Transverse colon (tissue), 4 donors: ENCODE measurements around the gene SPON2. TPM values are rescaled to one million over a fixed set of nuclear protein-coding genes. Genes with fewer than 3 reads are reported as not detected.

Experiments used
- DNase-seq: peaks from one replicate; pipeline ENCODE4 v3.0.0-alpha.2; 2019
- H3K27ac ChIP-seq, 4 donors: fragments of 200-600 bp; sonication (generic); 2 replicates each; pipeline ENCODE4 v1.5.1; 2016 to 2018; ENCODE audit warnings: inconsistent platforms in 4 of 4
- H3K27me3 ChIP-seq: fragments of 200-600 bp; sonication (generic); 2 replicates; pipeline ENCODE4 v1.5.1; 2017; ENCODE audit warnings: inconsistent platforms
- H3K36me3 ChIP-seq, 4 donors: fragments of 200-600 bp; sonication (generic); 2 replicates each; pipeline ENCODE4 v1.5.1; 2017 to 2019; ENCODE audit warnings: inconsistent platforms in 4 of 4
- H3K4me1 ChIP-seq, 4 donors: fragments of 200-600 bp; sonication (generic); 2 replicates each; pipeline ENCODE4 v1.5.1; 2017 to 2020; ENCODE audit warnings: inconsistent platforms in 4 of 4
- H3K4me3 ChIP-seq, 4 donors: fragments of 200-600 bp; sonication (generic); 1 replicate in 1 of 4; 2 replicates in 3 of 4; pipeline versions ENCODE4 v1.5.1 to v1.6.1; 2017 to 2019; ENCODE audit warnings: inconsistent platforms in 4 of 4
- H3K9me3 ChIP-seq, 2 donors: fragments of 200-600 bp; sonication (generic); 2 replicates each; pipeline ENCODE4 v1.5.1; 2017 to 2019; ENCODE audit warnings: inconsistent platforms in 2 of 2
- EP300 ChIP-seq: sonication (generic); formaldehyde crosslinking; IDR thresholded peaks from one replicate; pipeline ENCODE4 v1.6.1; 2017; ENCODE audit warnings: antibody characterized with exemption, low read depth
- POLR2A ChIP-seq: fragments of 450-650 bp; IDR thresholded peaks from one replicate; pipeline ENCODE4 v1.6.1; 2016; ENCODE audit warnings: antibody characterized with exemption, mild to moderate bottlenecking, moderate library complexity
- POLR2AphosphoS5 ChIP-seq, 3 donors: sonication (generic); formaldehyde crosslinking; IDR thresholded peaks; one replicate each; pipeline ENCODE4 v1.6.1; 2016; ENCODE audit warnings: antibody characterized with exemption in 3 of 3
- WGBS, 2 donors: methylation state at CpG; one replicate each; pipeline ENCODE4 v1.1.5; 2018; ENCODE audit warnings: low coverage in 1 of 2; 5-methylcytosine and 5-hydroxymethylcytosine counted together
- in situ Hi-C, 4 donors: fragments of 200-750 bp; cut with MboI; loops; one replicate each; pipeline versions ENCODE4 v1.15.0 to v1.15.1; 2017; ENCODE audit warnings: low sequenced_read_pairs in 3 of 4, low pct_ligation_motif_present in 1 of 4, low pct_unique_long_range_greater_than_20kb in 1 of 4
- intact Hi-C: fragments of 100-400 bp; cut with DNase I; formaldehyde crosslinking; loops from one replicate; pipeline ENCODE4 v1.15.1; 2023; ENCODE audit warnings: low total_unique reads
- total RNA-seq, 4 donors: library from RNA; depleted of rRNA; stranded (reverse); fragments of >200 nt; gene quantifications; one replicate each; pipeline ENCODE4 v1.1.0, GENCODE V29; 2016
- TF ChIP-seq, protein P1 (sequence below), 5 experiments: fragments of 200-600 bp in 3 of 5; fragments of 450-650 bp in 2 of 5; sonication (generic) in 3 of 5; IDR thresholded peaks; 1 replicate in 2 of 5; 2 replicates in 3 of 5; pipeline ENCODE4 v1.5.1; 2016 to 2017; ENCODE audit warnings: antibody characterized with exemption in 5 of 5, inconsistent platforms in 3 of 5, mild to moderate bottlenecking in 2 of 5, moderate library complexity in 1 of 5

SPON2 gene
- total RNA-seq, 4 donors from 2014 or later = 45.4 to 127 (median 53.1) TPM

DNA sequence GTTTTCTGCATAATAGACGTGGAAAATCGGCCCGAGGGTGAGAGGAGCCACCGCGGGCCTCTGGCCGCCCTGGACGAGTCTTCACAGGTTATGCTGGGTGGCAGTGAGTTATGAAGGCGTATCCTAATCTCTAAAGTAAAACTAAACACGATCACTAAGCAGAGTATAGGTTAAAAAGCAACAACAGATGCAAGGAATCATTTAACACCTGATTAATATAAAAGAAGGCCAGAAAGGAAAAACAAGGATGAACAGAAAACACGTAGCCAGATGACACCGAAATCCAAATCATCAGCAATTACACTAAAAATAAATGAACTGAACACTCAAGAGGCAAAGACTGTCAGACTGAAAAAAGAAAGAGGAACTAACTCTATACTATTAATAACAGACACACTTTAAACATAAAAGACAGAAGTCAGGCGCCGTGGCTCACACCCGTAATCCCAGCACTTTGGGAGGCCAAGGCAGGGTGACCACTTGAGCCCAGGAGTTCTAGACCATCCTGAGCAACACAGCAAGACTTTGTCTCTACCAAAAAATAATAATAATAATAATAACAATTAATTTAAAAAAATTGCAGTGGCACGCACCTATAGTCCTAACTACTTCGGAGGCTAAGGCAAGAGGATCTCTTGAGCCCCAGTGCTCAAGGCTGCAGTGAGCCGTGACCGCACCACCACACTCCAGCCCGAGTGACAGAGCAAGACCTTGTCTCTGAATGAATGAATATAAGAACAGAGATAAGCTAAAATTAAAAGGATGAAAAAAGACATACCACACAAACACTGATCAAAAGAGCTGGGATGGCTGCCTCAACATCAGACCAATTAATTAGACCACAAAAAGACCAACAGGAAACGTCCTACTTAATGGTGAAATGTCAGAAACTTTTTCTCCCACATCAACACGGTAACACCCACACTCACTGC lies 46.5 kb upstream of the SPON2 start:
- peak; percentile 40 for DNase-seq
- in situ Hi-C loops = no loop called here
- Histone ChIP-seq H3K27me3 (no peaks in the 10 kb centered on the region), H3K4me1 (peaks cover 0 to 9% (median 5%) of the 10 kb centered on the region in 4 donors), H3K27ac (peak overlapping the region in 3 of 4 donors; percentile 28 to 57 (median 40)), H3K9me3 (no peaks in the 10 kb centered on the region), H3K36me3 (peaks cover 0 to 26% (median 4%) of the 10 kb centered on the region in 4 donors), H3K4me3 (no peak overlapping the region)
- 62 to 77% methylated on average over 20 to 21 of the region's 21 CpGs for WGBS, 2 donors
- TF ChIP-seq POLR2AphosphoS5 (IDR thresholded peaks at IDR 0.05) (no peak), POLR2A (no peak), EP300 (no peak)
- TF ChIP-seq, protein P1, sequence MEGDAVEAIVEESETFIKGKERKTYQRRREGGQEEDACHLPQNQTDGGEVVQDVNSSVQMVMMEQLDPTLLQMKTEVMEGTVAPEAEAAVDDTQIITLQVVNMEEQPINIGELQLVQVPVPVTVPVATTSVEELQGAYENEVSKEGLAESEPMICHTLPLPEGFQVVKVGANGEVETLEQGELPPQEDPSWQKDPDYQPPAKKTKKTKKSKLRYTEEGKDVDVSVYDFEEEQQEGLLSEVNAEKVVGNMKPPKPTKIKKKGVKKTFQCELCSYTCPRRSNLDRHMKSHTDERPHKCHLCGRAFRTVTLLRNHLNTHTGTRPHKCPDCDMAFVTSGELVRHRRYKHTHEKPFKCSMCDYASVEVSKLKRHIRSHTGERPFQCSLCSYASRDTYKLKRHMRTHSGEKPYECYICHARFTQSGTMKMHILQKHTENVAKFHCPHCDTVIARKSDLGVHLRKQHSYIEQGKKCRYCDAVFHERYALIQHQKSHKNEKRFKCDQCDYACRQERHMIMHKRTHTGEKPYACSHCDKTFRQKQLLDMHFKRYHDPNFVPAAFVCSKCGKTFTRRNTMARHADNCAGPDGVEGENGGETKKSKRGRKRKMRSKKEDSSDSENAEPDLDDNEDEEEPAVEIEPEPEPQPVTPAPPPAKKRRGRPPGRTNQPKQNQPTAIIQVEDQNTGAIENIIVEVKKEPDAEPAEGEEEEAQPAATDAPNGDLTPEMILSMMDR (IDR thresholded peaks at IDR 0.05) = no peak
- intact Hi-C loops = no loop called here

- no peaks in the 10 kb centered on the region for H3K27me3 ChIP-seq
- intact Hi-C loops (no loop called here), in situ Hi-C loops (no loop called here)
- H3K36me3 ChIP-seq = peaks cover 0 to 23% (median 6%) of the 10 kb centered on the region in 4 donors
- no peaks in the 10 kb centered on the region for H3K9me3 ChIP-seq
- DNase-seq = no peak
- peak overlapping the region; percentile 41 to 73 (median 55) for H3K27ac ChIP-seq
- no peak overlapping the region for H3K4me3 ChIP-seq
- H3K4me1 ChIP-seq = peaks cover 0 to 10% (median 5%) of the 10 kb centered on the region in 4 donors
- TF ChIP-seq EP300 = no peak
- TF ChIP-seq POLR2AphosphoS5 (IDR thresholded peaks at IDR 0.05) = no peak
- TF ChIP-seq POLR2A = no peak
- TF ChIP-seq, protein P1 (IDR thresholded peaks at IDR 0.05) = no peak
- 95% methylated on average over 27 of the region's 27 CpGs; no CpG with 5 or more reads in 1 of the 2 donors for WGBS, 2 donors
Measured at GRCh38 chr4:1217366-1217765, 45.0 kb upstream of the SPON2 start.

DNA sequence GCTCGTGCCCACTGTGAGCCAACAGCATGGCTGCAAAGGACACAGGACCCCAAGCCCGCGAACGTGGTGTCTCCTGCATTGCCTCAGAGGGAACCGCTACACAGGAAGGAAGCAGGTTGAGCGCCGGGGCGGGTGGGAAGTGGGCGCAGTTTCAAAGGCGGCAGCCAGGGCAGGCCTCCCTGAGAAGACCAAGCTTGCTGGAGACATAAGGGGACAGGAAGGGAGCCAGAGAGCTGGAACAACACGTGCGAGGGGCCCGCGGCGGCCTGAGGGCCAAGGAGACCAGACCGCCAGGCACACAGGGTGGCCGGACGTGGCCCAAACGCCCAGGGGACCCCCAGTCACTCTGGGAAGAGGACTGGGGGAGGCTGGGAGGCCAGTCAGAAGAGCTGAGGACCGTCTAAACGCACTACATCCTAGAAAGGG lies 44.5 kb upstream of the SPON2 start:
- H3K27ac ChIP-seq = peak overlapping the region; percentile 41 to 73 (median 55)
- H3K27me3 ChIP-seq = no peaks in the 10 kb centered on the region
- H3K9me3 ChIP-seq = no peaks in the 10 kb centered on the region
- peaks cover 0 to 23% (median 6%) of the 10 kb centered on the region in 4 donors for H3K36me3 ChIP-seq
- H3K4me1 ChIP-seq = peaks cover 4 to 15% (median 5%) of the 10 kb centered on the region in 4 donors
- WGBS, 2 donors = 69 to 100% methylated on average over 2 to 21 of the region's 21 CpGs
- intact Hi-C loops = no loop called here
- no peak for TF ChIP-seq EP300
- no peak for TF ChIP-seq POLR2A
- TF ChIP-seq, protein P1 (IDR thresholded peaks at IDR 0.05) = no peak
- TF ChIP-seq POLR2AphosphoS5 (IDR thresholded peaks at IDR 0.05) = no peak
- H3K4me3 ChIP-seq = no peak overlapping the region
- in situ Hi-C loops = no loop called here
- DNase-seq = peak; percentile 63

DNA sequence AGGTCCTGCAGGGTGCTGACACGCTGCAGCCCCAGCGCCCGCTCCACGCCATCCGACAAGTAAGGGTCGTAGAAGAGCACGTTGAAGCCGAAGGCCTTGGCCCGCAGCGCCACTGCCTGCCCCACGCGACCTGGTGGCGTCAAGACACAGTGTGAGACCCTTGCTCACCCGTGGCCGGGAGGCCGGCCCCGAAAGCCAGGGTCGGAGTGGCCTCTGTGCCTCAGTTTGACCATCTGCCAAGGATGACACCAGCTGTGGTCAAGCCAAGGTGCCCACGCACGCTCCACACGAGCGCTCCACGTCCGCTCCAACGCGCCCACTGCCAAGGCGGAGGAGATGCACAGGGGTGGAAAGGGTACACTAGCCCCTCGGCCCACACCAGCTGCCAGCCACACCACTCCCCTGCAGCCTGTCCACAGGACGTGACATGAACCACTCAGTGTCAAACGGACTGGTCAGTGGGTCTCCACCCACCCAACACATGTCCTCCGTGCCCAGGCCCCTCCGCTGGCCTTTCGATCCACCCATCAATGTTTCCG lies 43.8 kb upstream of the SPON2 start:
- H3K9me3 ChIP-seq = no peaks in the 10 kb centered on the region
- peak overlapping the region; percentile 41 to 73 (median 55) for H3K27ac ChIP-seq
- in situ Hi-C loops = no loop called here
- no peak for TF ChIP-seq POLR2A
- TF ChIP-seq EP300 = no peak
- TF ChIP-seq, protein P1 (IDR thresholded peaks at IDR 0.05) = no peak
- no peak for TF ChIP-seq POLR2AphosphoS5 (IDR thresholded peaks at IDR 0.05)
- intact Hi-C loops = no loop called here
- peaks cover 0 to 23% (median 6%) of the 10 kb centered on the region in 4 donors for H3K36me3 ChIP-seq
- DNase-seq = no peak
- peaks cover 4 to 16% (median 9%) of the 10 kb centered on the region in 4 donors for H3K4me1 ChIP-seq
- no peaks in the 10 kb centered on the region for H3K27me3 ChIP-seq
- 96% methylated on average over 34 of the region's 34 CpGs; no CpG with 5 or more reads in 1 of the 2 donors for WGBS, 2 donors
- no peak overlapping the region for H3K4me3 ChIP-seq
